Activated CD4-positive, alpha-beta T cell treated with anti-CD3 and anti-CD28 coated beads for 36 hours (primary cell): ENCODE results near the gene JAG2. TPM values are rescaled to one million over a fixed set of nuclear protein-coding genes. Genes with fewer than 3 reads are reported as not detected.

ENCODE experiments used
- ATAC-seq: fragments of 200-7000 bp; cut with Tn5 transposase; one replicate; pipeline ENCODE4 v1.10.0; 2021; ENCODE audit warnings: mild to moderate bottlenecking, moderate library complexity
- CTCF ChIA-PET: fragments of 350-600 bp; sonication (Branson Sonifier 250); formaldehyde crosslinking; loops from one replicate; lab custom pipeline; 2021; ENCODE audit warnings: antibody characterized with exemption; lab: Charles Lee
- POLR2A ChIA-PET: fragments of 350-600 bp; sonication (Branson Sonifier 250); formaldehyde crosslinking; loops from one replicate; lab custom pipeline; 2021; ENCODE audit warnings: antibody characterized with exemption, inconsistent platforms; lab: Charles Lee
- DNase-seq: peaks from one replicate; pipeline ENCODE4 v3.0.0-alpha.2; 2020
- H3K27ac Mint-ChIP-seq: one replicate; pipeline ENCODE4 v1.8.0; 2021; ENCODE audit warnings: mixed read lengths
- H3K27me3 Mint-ChIP-seq: one replicate; pipeline ENCODE4 v1.8.0; 2021; ENCODE audit warnings: mixed read lengths
- H3K36me3 Mint-ChIP-seq: one replicate; pipeline ENCODE4 v1.8.0; 2021; ENCODE audit warnings: low read depth, mixed read lengths
- H3K4me1 Mint-ChIP-seq: one replicate; pipeline ENCODE4 v1.8.0; 2021; ENCODE audit warnings: mixed read lengths
- H3K4me3 Mint-ChIP-seq: one replicate; pipeline ENCODE4 v1.8.0; 2021; ENCODE audit warnings: mild to moderate bottlenecking, moderate library complexity, mixed read lengths
- H3K9me3 Mint-ChIP-seq: one replicate; pipeline ENCODE4 v1.8.0; 2021; ENCODE audit warnings: low read depth, mixed read lengths
- intact Hi-C, 2 experiments: fragments of 100-400 bp; cut with DNase I in 1 of 2; cut with micrococcal nuclease in 1 of 2; formaldehyde crosslinking; loops; one replicate each; pipeline versions ENCODE4 v1.14.2 to v1.15.1; 2022 to 2024; cut with DNase I, micrococcal nuclease
- microRNA-seq: library from miRNA; unstranded; fragments of <30 nt; microRNA quantifications from one replicate; pipeline ENCODE4 v1.2.0, GENCODE V29; 2021; ENCODE audit warnings: borderline replicate concordance
- total RNA-seq, 2 experiments: library from RNA; stranded (reverse); gene quantifications; one replicate each; pipeline ENCODE4 v1.2.3, GENCODE V29; 2021

Gene JAG2
- total RNA-seq, 2 experiments from 2014 or later, result 3.2 to 3.6 TPM

GRCh38 chr14:105092171-105093037 lies 76.2 kb downstream of the JAG2 start:
- Mint-ChIP-seq H3K9me3 (no peaks in the 10 kb centered on the region), H3K4me3 (peak overlapping the region; percentile 70), H3K27ac (peak overlapping the region; percentile 74), H3K36me3 (no peaks in the 10 kb centered on the region), H3K4me1 (peaks cover 9% of the 10 kb centered on the region), H3K27me3 (no peaks in the 10 kb centered on the region)
- ChIA-PET CTCF (interaction anchor here (0.6 to 1.9 kb wide), 4 partner anchors 18 to 96 kb away, joined by 3 to 6 read pairs (median 4); no protein-coding TSS in a partner anchor), POLR2A (no interaction called here)
- peak; percentile 41 for DNase-seq
- intact Hi-C loops, result loop anchor here (1.0 to 5.0 kb wide), 9 partner anchors 72 to 400 kb away; partner anchors contain the start of genes JAG2 (in 2 of the 2), CDCA4 (in 1 of the 2), MTA1 (in 1 of the 2) and NUDT14 (in 1 of the 2)
- no peak for ATAC-seq

- H3K27me3 Mint-ChIP-seq, result no peaks in the 10 kb centered on the region
- no peak overlapping the region for H3K4me3 Mint-ChIP-seq
- H3K4me1 Mint-ChIP-seq, result peaks cover 10% of the 10 kb centered on the region
- no peak for ATAC-seq
- intact Hi-C loops, result loop anchor here (2.0 to 5.0 kb wide), 7 partner anchors 71 to 401 kb away; partner anchors contain the start of genes CDCA4 (in 1 of the 2), JAG2 (in 1 of the 2), MTA1 (in 1 of the 2) and TEDC1 (in 1 of the 2)
- H3K9me3 Mint-ChIP-seq, result no peaks in the 10 kb centered on the region
- POLR2A ChIA-PET, result no interaction called here
- H3K36me3 Mint-ChIP-seq, result no peaks in the 10 kb centered on the region
- no peak overlapping the region for H3K27ac Mint-ChIP-seq
- CTCF ChIA-PET, result interaction anchor here (1.0 to 6.2 kb wide), 9 partner anchors 11 to 261 kb away, joined by 3 to 41 read pairs (median 6); partner anchors contain the start of gene GPR132
- no peak for DNase-seq
These were observed 76.9 kb downstream of the JAG2 start for GRCh38 chr14:105091517-105092170.

- Mint-ChIP-seq H3K27me3 (no peaks in the 10 kb centered on the region), H3K4me3 (no peak overlapping the region), H3K27ac (no peak overlapping the region), H3K4me1 (peaks cover 13% of the 10 kb centered on the region), H3K9me3 (no peaks in the 10 kb centered on the region), H3K36me3 (no peaks in the 10 kb centered on the region)
- intact Hi-C loops, result loop anchor here (5.0 kb wide), 6 partner anchors 76 to 401 kb away; partner anchors contain the start of genes JAG2 (in 1 of the 2), MTA1 (in 1 of the 2) and TEDC1 (in 1 of the 2)
- ATAC-seq (no peak), DNase-seq (no peak)
- ChIA-PET POLR2A (no interaction called here), CTCF (interaction anchor here (1.0 to 6.2 kb wide), 10 partner anchors 10 to 261 kb away, joined by 3 to 41 read pairs (median 6); partner anchors contain the start of gene GPR132)
These were observed 77.5 kb downstream of the JAG2 start for GRCh38 chr14:105091054-105091516.

Small RNA genes lying within 50 kb of the gene (microRNA-seq; reads per million reads assigned to microRNA genes)
- gene MIR6765, result not detected

Other genes with a start within 250 kb of the JAG2 start
- gene PLD4, start 243.9 kb downstream of the JAG2 start, total RNA-seq, result not detected
- gene AHNAK2, start 190.4 kb downstream of the JAG2 start, total RNA-seq, result under 1 TPM; 0.07 to 0.11 TPM
- 1 to 10 TPM; 1.1 to 1.9 TPM for gene CLBA1, start 183.0 kb downstream of the JAG2 start, total RNA-seq
- 10 to 100 TPM; 52.0 to 62.7 TPM for gene CDCA4, start 147.7 kb downstream of the JAG2 start, total RNA-seq
- 10 to 100 TPM; 27.7 to 35.4 TPM for gene GPR132, start 103.3 kb downstream of the JAG2 start, total RNA-seq
- gene NUDT14, start 12.5 kb upstream of the JAG2 start, total RNA-seq, result 10 to 100 TPM; 12.3 to 13.5 TPM
- 10 to 100 TPM; 18.9 to 23.2 TPM for gene BTBD6, start 79.8 kb upstream of the JAG2 start, total RNA-seq
- 10 to 100 TPM; 20.0 to 28.1 TPM for gene BRF1, start 132.2 kb upstream of the JAG2 start, total RNA-seq
- 10 to 100 TPM; 30.6 to 32.9 TPM for gene PACS2, start 146.0 kb upstream of the JAG2 start, total RNA-seq
- gene TEX22, start 229.8 kb upstream of the JAG2 start, total RNA-seq, result 1 to 10 TPM; 1.4 to 2.4 TPM